GM12891 (cell line): Measurements from ENCODE around the gene EML3.

Source experiments
- POLR2A ChIP-seq: IDR thresholded peaks from 2 replicates; pipeline ENCODE4 v1.6.1; 2011; ENCODE audit warnings: low read depth, low read length, control low read depth
- POLR2AphosphoS5 ChIP-seq: IDR thresholded peaks from 2 replicates; pipeline ENCODE4 v1.6.1; 2011; ENCODE audit warnings: low read depth, low read length, control low read depth
- POU2F2 ChIP-seq: IDR thresholded peaks from 2 replicates; pipeline ENCODE4 v1.6.1; 2011; ENCODE audit warnings: low read depth, mild to moderate bottlenecking, control low read depth, low read length, moderate library complexity
- SPI1 ChIP-seq: IDR thresholded peaks from 2 replicates; pipeline ENCODE4 v1.6.1; 2011; ENCODE audit warnings: low read depth, low read length, control low read depth
- TAF1 ChIP-seq: IDR thresholded peaks from 2 replicates; pipeline ENCODE4 v1.6.1; 2011; ENCODE audit warnings: low read depth, low read length, control low read depth

DNA sequence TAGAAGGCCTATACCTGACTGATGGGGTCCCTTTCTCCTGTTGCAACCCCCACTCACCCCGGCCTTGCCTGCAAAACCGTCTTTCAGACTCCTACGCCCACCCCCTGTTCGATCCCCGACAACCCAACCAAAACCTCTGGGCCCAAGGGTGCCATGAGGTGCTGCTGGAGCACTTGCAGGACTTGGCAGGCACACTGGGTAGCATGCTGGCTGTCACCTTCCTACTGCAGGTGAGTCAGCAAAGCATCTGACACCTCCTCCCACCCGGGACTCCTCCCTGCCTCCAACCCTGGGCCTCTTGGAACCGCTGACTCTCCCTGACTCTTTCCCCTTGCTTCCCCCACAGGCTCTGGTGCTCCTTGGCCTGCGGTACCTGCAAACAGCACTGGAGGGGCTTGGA is 1.7 kb upstream of the EML3 start:
- TF ChIP-seq TAF1 = no peak
- TF ChIP-seq POLR2A = no peak
- no peak for TF ChIP-seq POLR2AphosphoS5
- TF ChIP-seq SPI1 = no peak
- no peak for TF ChIP-seq POU2F2
